Measurements from ENCODE around the gene SLC51A. TPM values are rescaled to one million over a fixed set of nuclear protein-coding genes. Genes with fewer than 3 reads are reported as not detected.
A peak's percentile ranks its signal among the peaks of the same experiment; 100 is the strongest.

Gene SLC51A
- total and polyA plus RNA-seq, 4 experiments from 2014 or later, result 2.7 TPM; not detected in 3

GRCh38 chr3:196192524-196193051, 23.7 kb upstream of the SLC51A start:
- H3K4me3 Mint-ChIP-seq, result peak overlapping the region in 7 of 8 donors; percentile 33 to 85 (median 66)
- ChIA-PET CTCF (ENCODE audit: partially characterized antibody) (interaction anchor here (2.1 to 15.5 kb wide), 3 partner anchors 10 to 118 kb away, joined by 7 to 569 read pairs (median 12); no protein-coding TSS in a partner anchor), POLR2A (ENCODE audit: partially characterized antibody) (interaction anchor here (0.8 to 4.3 kb wide), 7 partner anchors 12 to 128 kb away, joined by 3 to 70 read pairs (median 5); partner anchors contain the start of gene TFRC)
- H3K36me3 ChIP-seq (ENCODE audit: insufficient read depth, low read length), result no peaks in the 10 kb centered on the region
- no peaks in the 10 kb centered on the region for H3K9me3 ChIP-seq (ENCODE audit: control insufficient read depth in 1 of 2, low read length in 2 of 2)
- peaks cover 0 to 1% of the 10 kb centered on the region in 2 donors for H3K36me3 Mint-ChIP-seq
- no peaks in the 10 kb centered on the region for H3K9me3 Mint-ChIP-seq
- H3K4me1 Mint-ChIP-seq, result peaks cover 12 to 51% (median 20%) of the 10 kb centered on the region in 4 donors
- peak overlapping the region; percentile 75 for H3K27ac ChIP-seq (ENCODE audit: low read depth, low read length)
- peak; percentile 27 to 55 (median 43) for DNase-seq
- H3K4me3 ChIP-seq (ENCODE audit: low read length in 2 of 2), result peak overlapping the region in 1 of 2 donors; percentile 34
- intact Hi-C loops (cut with micrococcal nuclease), result loop anchor here (1.0 to 10.0 kb wide), 3 partner anchors 13 to 338 kb away; no protein-coding TSS in a partner anchor
- H3K27me3 Mint-ChIP-seq, result no peaks in the 10 kb centered on the region
- H3K27ac Mint-ChIP-seq, result peak overlapping the region; percentile 95 to 99 (median 97)
- H3K27me3 ChIP-seq (ENCODE audit: insufficient read depth, low read length), result no peaks in the 10 kb centered on the region
- peaks cover 44% of the 10 kb centered on the region for H3K4me1 ChIP-seq (ENCODE audit: insufficient read depth, low read length)

GRCh38 chr3:196193133-196193735, 23.1 kb upstream of the SLC51A start:
- Mint-ChIP-seq H3K27ac (peak overlapping the region; percentile 95 to 99 (median 97)), H3K4me1 (peaks cover 12 to 51% (median 20%) of the 10 kb centered on the region in 4 donors), H3K4me3 (peak overlapping the region in 6 of 8 donors; percentile 20 to 82 (median 38)), H3K36me3 (peaks cover 0 to 1% of the 10 kb centered on the region in 2 donors), H3K9me3 (no peaks in the 10 kb centered on the region), H3K27me3 (no peaks in the 10 kb centered on the region)
- Histone ChIP-seq H3K4me1 (ENCODE audit: insufficient read depth, low read length) (peaks cover 44% of the 10 kb centered on the region), H3K4me3 (ENCODE audit: low read length in 2 of 2) (no peak overlapping the region), H3K36me3 (ENCODE audit: insufficient read depth, low read length) (no peaks in the 10 kb centered on the region), H3K27ac (ENCODE audit: low read depth, low read length) (peak overlapping the region; percentile 75), H3K27me3 (ENCODE audit: insufficient read depth, low read length) (no peaks in the 10 kb centered on the region), H3K9me3 (ENCODE audit: control insufficient read depth in 1 of 2, low read length in 2 of 2) (no peaks in the 10 kb centered on the region)
- intact Hi-C loops (cut with micrococcal nuclease), result loop anchor here (10.0 kb wide), 1 partner anchor 338 kb away; no protein-coding TSS in a partner anchor
- ChIA-PET CTCF (ENCODE audit: partially characterized antibody) (interaction anchor here (2.1 to 15.5 kb wide), 3 partner anchors 11 to 119 kb away, joined by 7 to 569 read pairs (median 12); no protein-coding TSS in a partner anchor), POLR2A (ENCODE audit: partially characterized antibody) (interaction anchor here (1.1 to 4.3 kb wide), 6 partner anchors 13 to 126 kb away, joined by 3 to 70 read pairs (median 12); partner anchors contain the start of gene TFRC)
- no peak for DNase-seq

GRCh38 chr3:196193736-196194541, 22.4 kb upstream of the SLC51A start:
- Histone ChIP-seq H3K36me3 (ENCODE audit: insufficient read depth, low read length) (no peaks in the 10 kb centered on the region), H3K4me1 (ENCODE audit: insufficient read depth, low read length) (peaks cover 44% of the 10 kb centered on the region), H3K27ac (ENCODE audit: low read depth, low read length) (peak overlapping the region; percentile 75), H3K27me3 (ENCODE audit: insufficient read depth, low read length) (no peaks in the 10 kb centered on the region), H3K4me3 (ENCODE audit: low read length in 2 of 2) (no peak overlapping the region), H3K9me3 (ENCODE audit: control insufficient read depth in 1 of 2, low read length in 2 of 2) (no peaks in the 10 kb centered on the region)
- Mint-ChIP-seq H3K9me3 (no peaks in the 10 kb centered on the region), H3K27me3 (no peaks in the 10 kb centered on the region), H3K27ac (peak overlapping the region in 5 of 7 donors; percentile 95 to 98 (median 96)), H3K36me3 (peaks cover 0 to 1% of the 10 kb centered on the region in 2 donors), H3K4me3 (no peak overlapping the region), H3K4me1 (peaks cover 12 to 51% (median 20%) of the 10 kb centered on the region in 4 donors)
- CTCF ChIA-PET (ENCODE audit: partially characterized antibody), result interaction anchor here (1.2 to 15.5 kb wide), 3 partner anchors 14 to 344 kb away, joined by 3 to 569 read pairs (median 4); no protein-coding TSS in a partner anchor
- POLR2A ChIA-PET (ENCODE audit: partially characterized antibody), result interaction anchor here (1.2 to 4.3 kb wide), 5 partner anchors 13 to 124 kb away, joined by 3 to 70 read pairs (median 7); partner anchors contain the start of gene TFRC
- intact Hi-C loops (cut with micrococcal nuclease), result loop anchor here (10.0 kb wide), 1 partner anchor 339 kb away; no protein-coding TSS in a partner anchor
- no peak for DNase-seq

GRCh38 chr3:196194542-196194915, 21.8 kb upstream of the SLC51A start:
- Mint-ChIP-seq H3K27me3 (no peaks in the 10 kb centered on the region), H3K36me3 (peaks cover 0 to 1% of the 10 kb centered on the region in 2 donors), H3K4me3 (peak overlapping the region in 1 of 8 donors; percentile 30), H3K9me3 (no peaks in the 10 kb centered on the region), H3K27ac (peak overlapping the region in 3 of 7 donors; percentile 16 to 73 (median 24)), H3K4me1 (peaks cover 12 to 54% (median 20%) of the 10 kb centered on the region in 4 donors)
- Histone ChIP-seq H3K36me3 (ENCODE audit: insufficient read depth, low read length) (no peaks in the 10 kb centered on the region), H3K4me1 (ENCODE audit: insufficient read depth, low read length) (peaks cover 44% of the 10 kb centered on the region), H3K9me3 (ENCODE audit: control insufficient read depth in 1 of 2, low read length in 2 of 2) (no peaks in the 10 kb centered on the region), H3K27me3 (ENCODE audit: insufficient read depth, low read length) (no peaks in the 10 kb centered on the region), H3K4me3 (ENCODE audit: low read length in 2 of 2) (no peak overlapping the region), H3K27ac (ENCODE audit: low read depth, low read length) (no peak overlapping the region)
- intact Hi-C loops (cut with micrococcal nuclease), result loop anchor here (10.0 kb wide), 1 partner anchor 340 kb away; no protein-coding TSS in a partner anchor
- ChIA-PET CTCF (ENCODE audit: partially characterized antibody) (interaction anchor here (1.2 to 15.5 kb wide), 3 partner anchors 15 to 344 kb away, joined by 3 to 569 read pairs (median 4); no protein-coding TSS in a partner anchor), POLR2A (ENCODE audit: partially characterized antibody) (interaction anchor here (0.7 to 4.3 kb wide), 5 partner anchors 14 to 124 kb away, joined by 3 to 70 read pairs (median 4); no protein-coding TSS in a partner anchor)
- no peak for DNase-seq

GRCh38 chr3:196195664-196196265, 20.6 kb upstream of the SLC51A start:
- intact Hi-C loops (cut with micrococcal nuclease), result loop anchor here (1.0 to 10.0 kb wide), 3 partner anchors 16 to 341 kb away; no protein-coding TSS in a partner anchor
- peaks cover 12 to 50% (median 20%) of the 10 kb centered on the region in 4 donors for H3K4me1 Mint-ChIP-seq
- no peak overlapping the region for H3K4me3 Mint-ChIP-seq
- peak overlapping the region in 5 of 7 donors; percentile 6 to 73 (median 36) for H3K27ac Mint-ChIP-seq
- peaks cover 44% of the 10 kb centered on the region for H3K4me1 ChIP-seq (ENCODE audit: insufficient read depth, low read length)
- H3K27me3 Mint-ChIP-seq, result no peaks in the 10 kb centered on the region
- peak overlapping the region; percentile 18 for H3K27ac ChIP-seq (ENCODE audit: low read depth, low read length)
- H3K9me3 Mint-ChIP-seq, result no peaks in the 10 kb centered on the region
- H3K36me3 ChIP-seq (ENCODE audit: insufficient read depth, low read length), result no peaks in the 10 kb centered on the region
- no peak for DNase-seq
- peaks cover 0 to 1% of the 10 kb centered on the region in 2 donors for H3K36me3 Mint-ChIP-seq
- no peaks in the 10 kb centered on the region for H3K9me3 ChIP-seq (ENCODE audit: control insufficient read depth in 1 of 2, low read length in 2 of 2)
- CTCF ChIA-PET (ENCODE audit: partially characterized antibody), result interaction anchor here (0.9 to 15.5 kb wide), 10 partner anchors 8 to 346 kb away, joined by 3 to 569 read pairs (median 6); no protein-coding TSS in a partner anchor
- H3K4me3 ChIP-seq (ENCODE audit: low read length in 2 of 2), result no peak overlapping the region
- no peaks in the 10 kb centered on the region for H3K27me3 ChIP-seq (ENCODE audit: insufficient read depth, low read length)
- POLR2A ChIA-PET (ENCODE audit: partially characterized antibody), result interaction anchor here (1.0 to 2.7 kb wide), 9 partner anchors 9 to 135 kb away, joined by 3 to 32 read pairs (median 5); no protein-coding TSS in a partner anchor

GRCh38 chr3:196197524-196197923, 18.8 kb upstream of the SLC51A start:
- no peak for DNase-seq
- Histone ChIP-seq H3K27me3 (ENCODE audit: insufficient read depth, low read length) (no peaks in the 10 kb centered on the region), H3K9me3 (ENCODE audit: control insufficient read depth in 1 of 2, low read length in 2 of 2) (no peaks in the 10 kb centered on the region), H3K4me1 (ENCODE audit: insufficient read depth, low read length) (peaks cover 30% of the 10 kb centered on the region), H3K27ac (ENCODE audit: low read depth, low read length) (no peak overlapping the region), H3K4me3 (ENCODE audit: low read length in 2 of 2) (no peak overlapping the region), H3K36me3 (ENCODE audit: insufficient read depth, low read length) (no peaks in the 10 kb centered on the region)
- Mint-ChIP-seq H3K4me1 (peaks cover 5 to 39% (median 12%) of the 10 kb centered on the region in 4 donors), H3K9me3 (no peaks in the 10 kb centered on the region), H3K4me3 (no peak overlapping the region), H3K27me3 (no peaks in the 10 kb centered on the region), H3K36me3 (no peaks in the 10 kb centered on the region), H3K27ac (no peak overlapping the region)
- ChIA-PET POLR2A (ENCODE audit: partially characterized antibody) (interaction anchor here (1.3 to 2.7 kb wide), 4 partner anchors 18 to 125 kb away, joined by 3 to 32 read pairs (median 10); no protein-coding TSS in a partner anchor), CTCF (ENCODE audit: partially characterized antibody) (interaction anchor here (1.1 to 15.5 kb wide), 10 partner anchors 9 to 133 kb away, joined by 3 to 569 read pairs (median 7); no protein-coding TSS in a partner anchor)
- intact Hi-C loops (cut with micrococcal nuclease), result loop anchor here (10.0 kb wide), 1 partner anchor 343 kb away; no protein-coding TSS in a partner anchor

All from CD4-positive, alpha-beta memory T cell (primary cell).